ENCODE results near the gene MRPL11. TPM values are rescaled to one million over a fixed set of nuclear protein-coding genes. Genes with fewer than 3 reads are reported as not detected.

The MRPL11 gene
- total RNA-seq = 27.0 TPM

DNA sequence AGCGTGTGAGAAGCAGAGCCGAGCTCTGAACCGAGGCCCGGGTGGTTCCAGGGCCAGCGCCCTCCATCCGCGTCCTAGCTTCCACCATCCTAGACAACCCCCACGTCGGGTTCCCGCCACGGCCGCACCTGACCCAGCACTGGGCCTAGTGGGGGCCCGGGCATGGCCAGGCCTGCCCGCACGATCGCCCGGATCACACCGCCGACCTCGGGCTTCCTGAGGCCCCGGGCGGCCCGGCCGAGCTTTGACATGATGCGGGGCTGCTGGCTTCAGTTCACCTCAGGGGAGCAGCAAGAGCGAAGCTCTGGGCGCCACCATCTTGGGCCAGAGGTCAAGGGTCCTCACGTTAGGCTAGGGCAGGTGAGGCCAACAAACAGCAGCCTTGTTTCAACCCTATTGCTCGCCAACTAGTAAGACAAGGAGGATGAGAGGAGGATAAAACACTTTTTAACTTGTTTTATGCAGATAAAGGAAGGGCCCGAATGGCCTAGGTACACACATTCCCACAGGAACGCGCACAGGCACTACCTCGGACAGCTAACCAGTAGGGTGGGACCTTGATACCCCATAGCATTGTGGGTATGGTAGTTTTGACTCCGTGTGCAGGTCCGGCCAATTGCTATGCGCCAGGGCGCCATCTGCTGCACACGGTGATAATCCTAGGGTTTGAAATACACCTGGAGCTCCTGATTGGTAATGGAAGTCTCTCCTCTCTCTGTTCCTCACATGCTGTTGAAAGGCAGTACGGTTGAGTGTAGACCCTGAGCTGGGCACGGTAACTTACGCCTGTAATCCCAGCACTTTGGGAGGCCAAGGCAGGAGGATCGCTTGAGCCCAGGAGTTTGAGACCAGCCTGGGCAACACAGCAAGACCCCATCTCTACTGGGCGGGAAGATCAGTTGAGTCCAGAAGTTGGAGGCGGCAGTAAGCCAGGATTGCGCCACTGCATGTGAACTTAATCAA lies at the start of gene MRPL11:
TSS of gene MRPL11 (minus strand) at position 345 of the 963 bp plus-strand sequence. CDS start at position 251, 94 bp downstream.

DNA sequence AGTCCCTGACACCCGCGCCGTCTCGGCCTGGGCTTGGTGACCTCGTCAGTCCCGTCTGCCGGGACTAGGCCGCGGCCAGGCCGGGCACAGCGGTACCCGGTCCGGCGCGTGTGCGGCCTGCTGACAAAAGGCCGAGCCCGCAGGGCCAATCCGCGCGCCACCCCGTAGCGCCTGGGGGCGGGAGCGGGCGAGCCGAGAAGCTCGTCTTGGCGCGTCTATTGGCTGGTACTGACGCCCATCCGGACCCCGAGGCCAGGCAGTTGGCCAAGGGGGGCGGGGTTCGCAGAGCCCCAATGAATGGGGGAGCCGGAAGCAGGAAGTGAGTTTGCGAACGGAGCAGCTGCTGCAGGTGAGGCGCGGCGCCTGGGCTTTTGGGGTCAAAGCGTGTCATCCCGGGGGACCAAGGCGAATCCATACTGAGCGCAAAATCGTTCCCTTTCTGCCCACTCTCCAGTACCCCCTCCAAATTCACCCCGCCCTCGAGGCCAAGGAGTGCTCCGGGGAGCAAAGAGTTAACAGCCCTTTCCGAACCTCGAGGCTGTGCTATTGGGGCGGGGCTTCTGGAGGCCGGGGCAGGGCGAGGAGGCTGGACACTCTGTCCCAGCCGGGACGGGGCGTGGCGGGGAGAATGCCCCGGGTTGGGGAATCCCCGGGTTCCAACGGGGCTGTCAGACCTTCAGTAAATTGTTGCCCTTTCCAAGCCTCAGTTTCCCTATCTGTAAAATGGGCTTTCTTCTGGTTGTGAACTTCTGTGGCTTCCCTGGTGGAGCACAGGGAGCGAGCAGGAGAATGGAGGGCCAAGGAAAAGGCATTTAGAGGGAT lies 41.7 kb upstream of the MRPL11 start, which contains the start of gene DPP3:
TSS of gene DPP3 (plus strand) at position 318 of the 822 bp plus-strand sequence. CDS start 1,767 bp downstream, outside the sequence.

GRCh38 chr11:66466225-66467033 lies 27.8 kb upstream of the MRPL11 start, which contains the start of gene PELI3:
PELI3 (plus strand) TSS chr11:66466905; CDS start chr11:66468129, 1,224 bp downstream.

GRCh38 chr11:66420671-66421476 lies 17.8 kb downstream of the MRPL11 start, which contains the start of gene NPAS4:
NPAS4 (plus strand) TSS chr11:66421035; CDS start chr11:66421180, 145 bp downstream.

Other genes starting within 250 kb of the MRPL11 start
- 32.8 TPM for gene KLC2, start 181.1 kb downstream of the MRPL11 start, total RNA-seq
- gene RAB1B, start 170.2 kb downstream of the MRPL11 start, total RNA-seq = 63.8 TPM
- gene CNIH2, start 160.7 kb downstream of the MRPL11 start, total RNA-seq = 8.2 TPM
- gene YIF1A, start 149.7 kb downstream of the MRPL11 start, total RNA-seq = 54.2 TPM
- 4.0 TPM for gene TMEM151A, start 147.0 kb downstream of the MRPL11 start, total RNA-seq
- gene CD248, start 121.8 kb downstream of the MRPL11 start, total RNA-seq = 37.8 TPM
- gene RIN1, start 102.4 kb downstream of the MRPL11 start, total RNA-seq = 3.0 TPM
- gene BRMS1, start 93.7 kb downstream of the MRPL11 start, total RNA-seq = 21.7 TPM
- gene B4GAT1, start 91.2 kb downstream of the MRPL11 start, total RNA-seq = 75.3 TPM
- gene SLC29A2, start 67.1 kb downstream of the MRPL11 start, total RNA-seq = 2.8 TPM
- 0.82 TPM for gene NPAS4, start 17.8 kb downstream of the MRPL11 start, total RNA-seq
- 13.6 TPM for gene PELI3, start 28.1 kb upstream of the MRPL11 start, total RNA-seq
- gene DPP3, start 41.6 kb upstream of the MRPL11 start, total RNA-seq = 24.1 TPM
- gene BBS1, start 71.8 kb upstream of the MRPL11 start, total RNA-seq = 146 TPM
- gene ZDHHC24, start 107.2 kb upstream of the MRPL11 start, total RNA-seq = 10.4 TPM
- gene ACTN3, start 108.1 kb upstream of the MRPL11 start, total RNA-seq = 0.49 TPM
- gene CTSF, start 129.8 kb upstream of the MRPL11 start, total RNA-seq = 83.2 TPM
- 0.38 TPM for gene CCDC87, start 154.2 kb upstream of the MRPL11 start, total RNA-seq
- 36.2 TPM for gene CCS, start 154.3 kb upstream of the MRPL11 start, total RNA-seq
- gene RBM14, start 177.8 kb upstream of the MRPL11 start, total RNA-seq = 100 TPM
- 189 TPM for gene RBM4, start 199.9 kb upstream of the MRPL11 start, total RNA-seq
- gene RBM4B, start 239.0 kb upstream of the MRPL11 start, total RNA-seq = 71.8 TPM

Data from camera-type eye (tissue), 1 donor.